Stimulated activated CD8-positive, alpha-beta memory T cell treated with anti-CD3 and anti-CD28 coated beads, Interleukin-15, amount 100 ng/mL, for 24 hours (primary cell): ENCODE data around the gene TRPT1.

Experiments
- DNase-seq: peaks from one replicate; pipeline ENCODE4 v3.0.0-alpha.2; 2020; ENCODE audit warnings: low read depth

The TRPT1 gene

DNA sequence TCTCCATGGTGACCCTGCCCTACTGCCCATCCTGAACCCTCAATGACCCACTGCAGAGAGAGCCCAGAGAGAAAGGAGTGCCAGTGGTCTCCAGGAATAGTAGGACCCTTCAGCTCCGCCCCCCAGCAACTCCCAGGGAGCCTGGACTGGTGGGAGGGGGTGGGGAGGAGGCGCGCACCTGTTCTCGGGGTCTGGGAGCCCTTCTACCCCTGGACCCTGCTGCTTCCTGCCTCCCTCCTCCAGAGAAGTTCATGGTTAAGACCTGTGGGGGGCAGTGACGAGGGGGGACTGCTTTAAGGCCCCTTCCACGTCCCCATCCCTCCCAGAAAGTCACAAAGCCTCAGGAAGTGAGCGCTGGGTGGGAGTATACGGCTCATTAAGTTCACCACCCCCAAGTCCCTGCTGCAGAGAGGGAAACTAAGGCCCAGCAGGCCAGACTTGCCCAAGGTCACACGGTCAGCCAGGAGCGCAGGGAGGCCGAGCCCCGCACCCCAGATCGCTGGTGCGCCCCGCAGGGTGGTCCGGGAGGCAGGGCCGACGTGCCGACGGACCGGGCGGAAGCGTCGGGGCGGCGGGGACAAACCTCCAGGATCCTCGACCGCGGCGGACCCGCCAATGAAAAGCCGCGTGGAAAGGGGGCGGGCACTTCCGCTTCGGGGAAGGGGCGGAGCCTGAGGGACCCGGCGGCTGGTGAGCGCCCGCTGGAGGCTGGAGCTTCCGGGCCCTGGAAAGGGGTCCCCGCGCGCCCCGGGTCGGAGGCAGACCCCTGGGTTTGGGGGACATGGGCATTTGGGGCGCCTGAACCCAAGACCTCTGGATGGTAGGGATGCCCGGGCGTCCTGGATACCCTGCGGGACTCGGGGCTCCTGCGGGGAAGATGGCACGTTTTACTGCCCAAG, at the start of gene TRPT1, which contains the start of gene NUDT22:
Gene TRPT1, minus strand, starts transcription at position 579 of the 899 bp plus-strand sequence. Its CDS starts 326 bp downstream, at position 253.
Gene NUDT22, plus strand, starts transcription at position 667 of the 899 bp plus-strand sequence. CDS start 379 bp downstream, outside the sequence.
- DNase-seq = peak; percentile 93

DNA sequence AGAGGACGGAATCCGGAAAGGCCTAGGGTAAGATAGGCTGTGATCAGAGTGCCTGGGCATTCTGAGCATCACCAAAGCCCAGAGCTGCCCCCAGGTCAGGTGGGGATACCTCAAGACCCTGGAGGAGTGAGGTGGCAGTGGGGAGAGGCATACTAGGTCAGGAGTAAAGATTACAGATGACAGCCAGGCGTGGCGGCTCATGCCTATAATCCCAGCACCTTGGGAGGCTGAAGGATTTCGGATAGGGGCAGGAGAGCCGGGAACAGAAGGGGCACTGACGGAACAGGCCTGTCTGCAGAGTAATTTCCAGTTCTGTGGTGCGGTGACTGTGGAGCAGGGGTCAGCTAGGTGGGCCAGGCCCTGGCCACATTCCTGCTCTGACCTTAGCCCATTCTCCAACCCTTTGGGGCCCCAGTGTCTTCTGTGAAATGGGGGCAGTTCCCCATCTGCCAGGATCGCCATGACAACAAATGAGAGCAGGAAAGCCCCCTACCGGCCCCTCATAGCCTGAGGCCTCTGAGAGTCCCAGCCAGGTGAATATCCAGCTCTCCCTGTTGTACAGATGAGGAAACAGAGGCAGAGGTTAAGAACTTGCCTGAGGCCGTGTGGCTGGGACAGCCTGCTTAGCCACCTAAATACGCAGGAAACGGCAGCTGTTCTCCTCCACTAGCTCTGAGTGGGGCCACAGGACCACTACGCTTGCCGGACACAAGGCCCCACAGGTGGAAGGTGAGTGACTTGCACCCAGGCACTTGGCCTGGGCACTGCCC, 49.2 kb upstream of the TRPT1 start:
- no peak for DNase-seq

GRCh38 chr11:64269540-64270220, 43.7 kb upstream of the TRPT1 start:
- DNase-seq = peak; percentile 92

DNA sequence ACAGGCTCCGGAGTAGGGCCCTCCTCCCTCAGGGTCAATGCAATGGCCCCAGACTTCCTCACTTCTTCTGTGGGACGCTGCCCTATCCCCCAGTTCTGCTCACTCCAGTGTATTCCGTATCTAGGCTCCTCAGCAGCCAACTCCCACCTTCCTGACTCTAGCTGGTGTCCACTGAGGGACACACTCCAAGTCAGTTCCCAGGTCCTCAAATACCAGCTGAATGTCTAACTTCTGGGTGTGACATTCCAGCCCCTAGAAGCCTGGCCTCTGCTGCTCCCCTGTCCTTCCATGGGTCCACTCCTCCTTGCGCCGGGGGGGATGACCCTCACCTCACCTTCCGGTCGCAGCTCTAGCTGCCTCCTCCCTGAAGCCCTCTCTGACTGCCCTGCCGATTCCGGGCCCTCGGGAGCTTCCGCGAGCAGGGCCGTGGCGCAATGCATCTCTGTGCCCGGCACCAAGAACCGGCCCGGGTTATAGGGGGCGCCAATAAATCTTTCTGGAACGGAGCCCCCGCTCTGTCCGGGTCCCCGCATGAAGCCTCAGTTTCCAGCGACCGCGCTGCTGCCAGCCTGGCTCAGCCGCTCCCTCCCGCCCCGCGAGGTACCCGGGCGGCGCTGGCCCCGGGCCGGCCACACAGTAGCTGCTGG, 43.0 kb upstream of the TRPT1 start:
- no peak for DNase-seq

DNA sequence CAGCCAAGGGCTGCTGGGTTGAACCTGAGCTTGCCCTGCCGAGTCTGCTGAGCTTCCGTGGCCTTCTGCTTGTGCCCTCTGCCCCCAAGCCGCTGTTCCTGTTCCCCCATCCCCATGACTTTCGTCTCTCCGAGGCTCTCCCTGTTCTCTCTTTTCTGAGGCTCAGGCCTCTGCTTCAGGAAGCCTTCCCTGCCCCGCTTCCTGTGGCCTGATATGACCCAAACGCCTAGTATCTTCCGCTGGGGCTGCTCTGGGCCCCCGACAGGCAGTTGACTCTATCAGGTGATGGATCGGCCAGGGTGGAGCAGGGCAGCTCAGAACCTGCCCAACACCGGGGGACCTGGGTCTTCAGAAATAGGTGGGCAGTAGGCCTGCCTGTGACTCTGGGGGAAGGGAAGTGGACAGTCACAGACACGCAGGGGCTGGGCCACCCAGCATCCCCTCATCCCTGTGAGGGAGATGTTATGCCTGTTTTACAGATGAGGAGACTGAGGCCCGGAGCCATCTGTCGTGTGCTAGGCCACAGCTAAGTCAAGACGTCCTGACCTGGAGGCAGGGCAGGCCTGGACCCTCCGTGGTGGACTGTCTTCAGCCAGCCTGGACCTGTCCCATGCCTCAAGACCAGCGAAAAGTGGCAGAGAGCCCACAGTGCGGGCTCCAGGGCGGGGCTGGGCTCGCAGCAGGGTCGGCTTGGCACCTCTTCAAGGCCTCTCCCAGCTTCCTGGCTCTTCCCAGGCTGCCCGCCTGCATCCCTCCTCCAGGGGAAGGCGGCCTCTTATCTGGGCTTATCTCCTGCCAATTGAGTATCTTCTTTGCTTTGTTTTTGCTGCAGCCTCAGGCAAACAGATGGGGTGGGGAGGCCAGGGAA, 42.3 kb upstream of the TRPT1 start:
- DNase-seq = no peak

DNA sequence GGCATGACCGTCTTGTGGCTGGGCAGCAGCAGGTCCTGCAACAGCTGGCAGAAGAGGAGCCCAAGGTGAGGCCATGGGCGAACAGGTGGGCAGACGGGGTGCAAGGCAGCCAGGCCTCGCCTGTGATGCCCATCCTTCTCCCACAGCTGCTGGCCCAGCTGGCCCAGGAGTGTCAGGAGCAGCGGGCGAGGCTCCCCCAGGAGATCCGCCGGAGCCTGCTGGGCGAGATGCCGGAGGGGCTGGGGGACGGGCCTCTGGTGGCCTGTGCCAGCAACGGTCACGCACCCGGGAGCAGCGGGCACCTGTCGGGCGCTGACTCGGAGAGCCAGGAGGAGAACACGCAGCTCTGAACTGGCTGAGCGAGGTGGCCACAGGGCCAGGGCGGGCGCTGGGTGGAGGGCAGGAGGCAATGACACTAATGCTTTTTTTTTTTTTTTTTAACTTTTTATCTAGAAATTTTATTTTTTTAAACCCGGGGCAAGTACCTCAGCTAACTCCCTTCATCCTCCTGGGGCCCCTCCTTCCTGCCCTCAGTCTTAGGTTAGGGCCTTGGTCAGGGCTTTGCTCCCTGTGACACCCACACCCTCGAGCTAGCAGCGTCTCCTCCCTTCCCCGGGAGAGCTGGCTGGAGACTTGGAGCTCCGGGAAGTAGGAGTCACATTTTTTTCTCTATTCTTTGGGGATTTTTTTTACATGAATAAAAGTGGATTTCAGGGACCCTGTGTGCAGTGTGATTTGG, 41.4 kb upstream of the TRPT1 start:
- DNase-seq = no peak

DNA sequence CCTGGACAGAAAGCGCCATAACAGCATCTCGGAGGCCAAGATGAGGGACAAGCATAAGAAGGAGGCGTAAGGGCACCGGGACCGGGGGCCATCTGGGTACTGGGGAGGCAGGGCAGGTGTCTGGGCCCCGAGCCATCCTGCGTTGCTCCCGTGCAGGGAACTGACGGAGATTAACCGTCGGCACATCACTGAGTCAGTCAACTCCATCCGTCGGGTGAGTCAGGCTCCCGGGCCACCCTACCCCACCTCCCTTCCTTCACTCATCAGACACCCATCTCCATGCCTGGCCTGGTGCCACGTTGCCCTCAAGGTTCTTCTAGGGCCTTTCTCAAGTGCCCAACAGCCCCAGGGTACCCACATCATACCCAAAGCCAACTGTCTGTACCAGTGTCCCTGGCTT, 40.4 kb upstream of the TRPT1 start:
- no peak for DNase-seq

- DNase-seq = no peak
These were observed 39.5 kb upstream of the TRPT1 start for GRCh38 chr11:64265176-64266160.

DNA sequence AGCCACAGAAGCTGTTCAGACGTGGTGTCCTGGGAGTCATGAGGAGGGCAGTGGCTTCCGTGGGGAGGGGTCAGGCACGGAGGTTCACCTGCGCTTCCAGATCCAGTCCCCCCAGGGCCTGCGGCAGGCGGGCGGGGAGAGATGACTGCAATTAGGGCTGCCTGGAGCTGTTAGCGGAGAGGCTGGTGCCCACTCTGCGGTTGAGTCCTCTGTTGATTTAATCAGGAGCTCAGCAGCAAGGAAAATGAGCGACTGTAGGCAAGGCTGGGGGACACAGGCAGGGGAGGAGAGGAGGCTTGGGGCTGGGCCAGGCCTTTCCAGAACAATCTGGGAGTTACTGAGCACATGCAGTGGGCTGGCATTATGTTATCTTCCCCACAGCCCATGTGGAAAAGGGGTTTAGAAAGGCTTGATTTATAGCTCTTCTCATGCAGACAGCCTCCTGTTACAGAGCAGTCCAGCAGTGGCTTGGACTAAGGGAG, 38.4 kb upstream of the TRPT1 start:
- no peak for DNase-seq

DNA sequence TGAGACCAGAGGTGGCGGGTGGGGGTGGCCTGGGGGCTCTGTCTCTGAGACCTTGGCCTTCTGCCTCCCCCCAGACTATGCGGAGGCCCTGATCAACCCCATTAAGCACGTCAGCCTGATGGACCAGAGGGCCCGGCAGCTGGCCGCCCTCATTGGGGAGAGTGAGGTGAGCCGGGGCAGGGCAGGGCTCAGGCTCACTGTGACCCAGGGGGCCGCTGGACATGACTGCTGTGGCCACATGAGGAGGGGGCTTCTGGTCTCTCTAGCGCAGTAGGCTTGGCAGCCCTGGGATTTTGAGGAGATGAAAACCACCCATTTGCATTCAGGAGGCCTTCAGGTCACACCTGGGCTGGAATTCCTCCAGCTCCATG, 37.9 kb upstream of the TRPT1 start:
- DNase-seq = no peak

- DNase-seq = no peak
These were observed 37.3 kb upstream of the TRPT1 start for GRCh38 chr11:64263021-64263946.

DNA sequence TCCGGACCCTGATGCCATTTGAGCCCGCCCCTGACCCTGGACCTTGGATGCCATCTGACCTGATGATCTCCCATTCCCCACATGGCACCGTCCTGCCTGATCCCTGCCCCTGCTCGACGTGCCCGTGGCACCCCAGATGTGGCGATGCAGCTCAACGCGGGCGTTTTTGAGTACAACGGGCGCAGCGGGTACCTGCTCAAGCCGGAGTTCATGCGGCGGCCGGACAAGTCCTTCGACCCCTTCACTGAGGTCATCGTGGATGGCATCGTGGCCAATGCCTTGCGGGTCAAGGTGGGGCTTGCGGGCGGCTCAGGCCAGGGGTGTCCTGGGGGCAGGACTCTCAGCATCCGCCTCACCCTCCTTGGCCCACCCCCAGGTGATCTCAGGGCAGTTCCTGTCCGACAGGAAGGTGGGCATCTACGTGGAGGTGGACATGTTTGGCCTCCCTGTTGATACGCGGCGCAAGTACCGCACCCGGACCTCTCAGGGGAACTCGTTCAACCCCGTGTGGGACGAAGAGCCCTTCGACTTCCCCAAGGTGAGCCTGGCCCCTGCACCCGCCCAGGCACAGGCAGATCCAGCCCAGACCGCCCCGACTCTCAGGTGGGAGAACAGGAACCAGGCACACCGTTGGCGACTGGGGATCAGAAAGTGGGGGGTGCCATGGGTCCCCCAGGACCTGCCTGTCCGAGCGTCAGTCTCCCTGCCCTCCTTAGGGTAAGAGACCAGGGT, 36.5 kb upstream of the TRPT1 start:
- DNase-seq = no peak

DNA sequence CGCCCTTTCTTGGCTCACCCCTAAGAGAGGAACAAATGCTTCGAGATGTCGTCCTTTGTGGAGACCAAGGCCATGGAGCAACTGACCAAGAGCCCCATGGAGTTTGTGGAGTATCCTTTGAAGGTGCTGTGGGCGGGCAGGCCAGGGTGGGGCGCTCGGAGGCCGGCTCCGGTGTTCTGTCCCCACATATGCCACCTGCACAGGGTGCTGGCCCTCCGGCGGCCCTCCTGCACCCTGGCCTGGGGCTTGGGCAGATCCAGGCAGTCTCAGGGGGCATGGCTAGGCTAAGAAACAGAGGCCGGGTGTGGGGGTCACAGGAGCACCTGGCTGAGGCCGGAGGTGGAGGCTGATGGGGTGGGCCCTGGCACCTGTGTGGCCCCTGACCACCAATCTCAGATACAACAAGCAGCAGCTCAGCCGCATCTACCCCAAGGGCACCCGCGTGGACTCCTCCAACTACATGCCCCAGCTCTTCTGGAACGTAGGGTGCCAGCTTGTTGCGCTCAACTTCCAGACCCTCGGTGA, 35.6 kb upstream of the TRPT1 start:
- no peak for DNase-seq

- DNase-seq = no peak
These were observed 34.2 kb upstream of the TRPT1 start for GRCh38 chr11:64260147-64260708.

DNA sequence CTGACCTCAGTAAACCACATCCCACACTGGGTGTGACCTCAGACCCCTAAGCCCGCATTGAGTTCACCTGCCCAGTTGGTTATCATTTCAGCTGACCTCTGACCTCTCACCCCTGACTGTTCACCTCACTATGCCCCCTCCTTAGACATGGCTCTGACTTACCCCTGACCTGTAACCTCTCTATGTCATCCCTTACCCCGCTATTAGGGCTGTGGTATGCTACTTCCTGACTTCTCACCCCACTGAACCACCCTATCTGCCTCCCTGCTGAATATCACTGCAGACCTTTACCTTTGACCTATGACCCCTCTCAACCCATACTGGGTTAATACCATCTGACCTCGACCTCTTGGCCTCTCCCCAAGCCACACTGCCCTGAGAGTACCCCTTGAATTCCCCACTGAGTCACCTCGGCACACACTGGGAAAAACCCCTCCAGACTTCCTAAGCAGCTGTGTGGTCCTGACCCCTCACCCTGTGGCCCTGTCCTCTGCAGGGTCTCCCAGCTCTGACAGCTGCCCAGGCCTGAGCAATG, 33.6 kb upstream of the TRPT1 start:
- no peak for DNase-seq

DNA sequence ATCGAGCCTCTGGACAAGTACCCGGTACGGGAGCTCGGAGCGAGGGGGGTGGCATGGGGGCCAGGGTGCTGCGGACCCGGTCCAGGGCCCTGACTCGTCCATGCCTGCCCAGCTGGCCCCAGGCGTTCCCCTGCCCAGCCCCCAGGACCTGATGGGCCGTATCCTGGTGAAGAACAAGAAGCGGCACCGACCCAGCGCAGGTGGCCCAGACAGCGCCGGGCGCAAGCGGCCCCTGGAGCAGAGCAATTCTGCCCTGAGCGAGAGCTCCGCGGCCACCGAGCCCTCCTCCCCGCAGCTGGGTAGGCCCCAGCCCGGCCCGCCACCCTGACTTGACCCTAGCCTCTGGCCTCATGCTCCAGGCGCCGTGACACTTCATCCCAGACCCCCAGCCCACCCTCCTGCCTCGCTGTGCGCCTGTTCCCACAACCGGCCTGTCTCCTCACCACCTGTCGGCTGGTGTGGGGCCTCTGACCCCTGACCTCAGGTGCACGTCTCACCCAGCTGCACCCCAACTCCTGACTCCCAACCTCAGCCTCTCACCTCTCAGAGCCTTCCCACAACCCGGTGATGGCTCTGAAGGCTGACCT, 33.1 kb upstream of the TRPT1 start:
- no peak for DNase-seq
